GM13976 (cell line): Measurements from ENCODE around the gene SLC16A10.

ENCODE experiments used
- DNase-seq: peaks from one replicate; pipeline ENCODE4 v3.0.0; 2012; ENCODE audit warnings: low spot score
- CTCF ChIP-seq: IDR thresholded peaks from 2 replicates; pipeline ENCODE4 v1.5.1; 2012; ENCODE audit warnings: borderline replicate concordance, mild to moderate bottlenecking; ENCODE audit not compliant: insufficient read depth; ENCODE audit errors: extremely low read depth, missing control alignments, control extremely low read depth
- in situ Hi-C: fragments of 300-500 bp; cut with MboI; formaldehyde crosslinking; loops from one replicate; pipeline ENCODE4 v1.12.0; 2022; ENCODE audit warnings: low sequenced_read_pairs, mixed read lengths, inconsistent platforms; ENCODE audit not compliant: unreplicated experiment

SLC16A10 gene

DNA sequence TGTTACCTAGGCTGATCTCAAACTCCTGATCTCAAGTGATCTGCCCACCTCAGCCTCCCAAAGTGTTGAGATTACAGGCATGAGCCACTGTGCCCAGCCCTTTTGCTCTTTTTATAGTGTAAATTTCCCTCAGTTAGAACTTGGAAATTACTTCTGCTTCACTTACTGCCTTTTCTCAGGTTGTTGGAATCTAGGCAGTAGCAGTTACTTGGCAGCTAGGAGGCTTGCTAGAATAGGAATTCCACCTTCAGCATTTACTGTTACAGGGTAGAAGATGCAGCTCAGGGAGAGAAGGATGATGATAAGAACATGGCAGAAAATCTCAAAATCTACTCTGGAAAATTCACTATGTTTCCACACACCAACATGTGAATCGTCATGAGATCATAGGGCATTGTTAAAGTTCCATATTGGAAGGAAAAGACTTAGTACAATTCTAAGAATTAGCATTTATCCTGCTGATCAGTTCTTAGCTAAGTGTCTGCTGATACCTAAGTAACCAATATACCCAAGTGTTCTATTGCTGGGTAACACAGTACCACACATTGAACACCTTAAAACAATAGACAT, 182.2 kb downstream of the SLC16A10 start:
- no peak for DNase-seq
- TF ChIP-seq CTCF: no peak
- in situ Hi-C loops: loop anchor here (10.0 to 25.0 kb wide), 2 partner anchors 205 to 768 kb away; no protein-coding TSS in a partner anchor

GRCh38 chr6:111270121-111270520, 182.8 kb downstream of the SLC16A10 start:
- DNase-seq: no peak
- TF ChIP-seq CTCF: no peak
- in situ Hi-C loops: loop anchor here (25.0 kb wide), 1 partner anchor 767 kb away; no protein-coding TSS in a partner anchor

DNA sequence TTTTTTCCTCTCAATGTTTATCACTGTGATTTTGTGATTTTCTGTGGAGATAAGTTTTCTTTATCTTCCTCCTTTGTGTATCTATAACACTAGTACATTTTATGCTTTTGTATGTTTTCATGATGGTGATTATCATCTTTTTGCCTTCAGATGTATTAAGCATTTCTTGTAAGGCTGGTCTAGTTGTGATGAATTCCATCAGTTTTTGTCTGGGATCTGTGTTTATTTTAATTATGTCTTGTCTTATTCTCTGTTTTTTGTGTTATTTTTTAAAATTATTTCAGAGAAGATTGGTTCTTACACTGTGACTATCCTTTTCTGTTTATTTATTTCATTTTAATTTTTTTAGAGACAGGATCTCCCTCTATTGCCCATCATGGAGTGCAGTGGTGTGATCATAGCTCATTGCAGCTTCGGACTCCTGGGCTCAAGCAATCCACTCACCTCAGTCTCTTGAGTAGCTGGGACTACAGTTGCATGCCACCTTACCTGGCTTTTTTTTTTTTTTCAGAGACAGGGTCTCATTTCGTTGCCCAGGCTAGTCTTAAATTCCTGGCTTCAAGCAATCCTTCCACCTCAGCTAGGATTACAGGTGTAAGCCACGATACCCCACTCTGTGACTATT, 187.4 kb downstream of the SLC16A10 start:
- no peak for TF ChIP-seq CTCF
- in situ Hi-C loops: loop anchor here (25.0 kb wide), 1 partner anchor 763 kb away; no protein-coding TSS in a partner anchor

GRCh38 chr6:111276335-111276734, 189.0 kb downstream of the SLC16A10 start:
- in situ Hi-C loops: no loop called here
- no peak for DNase-seq
- TF ChIP-seq CTCF: no peak

More for the DNA sequence above, 187.4 kb downstream of the SLC16A10 start:
- DNase-seq: no peak

DNA sequence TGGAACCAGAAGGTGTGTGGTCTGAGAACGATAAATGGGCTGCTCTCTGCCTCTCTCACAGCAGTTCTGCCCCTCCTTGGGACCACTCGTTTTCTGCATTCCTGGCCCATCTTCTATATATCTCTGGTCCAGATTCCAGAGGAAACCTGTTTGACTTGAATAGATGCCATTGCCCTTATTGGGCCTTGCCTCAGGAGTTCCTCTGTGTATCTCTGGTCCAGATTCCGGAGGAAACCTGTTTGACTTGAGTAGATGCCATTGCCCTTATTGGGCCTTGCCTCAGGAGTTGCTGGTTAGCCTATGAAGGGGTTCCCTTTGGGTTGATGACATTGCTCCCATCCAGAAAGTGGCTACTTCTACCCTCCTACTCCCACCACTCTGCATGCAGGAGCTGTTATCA, 189.4 kb downstream of the SLC16A10 start:
- TF ChIP-seq CTCF: no peak
- no peak for DNase-seq
- in situ Hi-C loops: no loop called here

- in situ Hi-C loops: no loop called here
- DNase-seq: no peak
- no peak for TF ChIP-seq CTCF
These were observed 190.5 kb downstream of the SLC16A10 start for GRCh38 chr6:111277819-111278218.
